ENCODE measurements around the gene ARHGEF3.

- TF ChIP-seq, protein P1, sequence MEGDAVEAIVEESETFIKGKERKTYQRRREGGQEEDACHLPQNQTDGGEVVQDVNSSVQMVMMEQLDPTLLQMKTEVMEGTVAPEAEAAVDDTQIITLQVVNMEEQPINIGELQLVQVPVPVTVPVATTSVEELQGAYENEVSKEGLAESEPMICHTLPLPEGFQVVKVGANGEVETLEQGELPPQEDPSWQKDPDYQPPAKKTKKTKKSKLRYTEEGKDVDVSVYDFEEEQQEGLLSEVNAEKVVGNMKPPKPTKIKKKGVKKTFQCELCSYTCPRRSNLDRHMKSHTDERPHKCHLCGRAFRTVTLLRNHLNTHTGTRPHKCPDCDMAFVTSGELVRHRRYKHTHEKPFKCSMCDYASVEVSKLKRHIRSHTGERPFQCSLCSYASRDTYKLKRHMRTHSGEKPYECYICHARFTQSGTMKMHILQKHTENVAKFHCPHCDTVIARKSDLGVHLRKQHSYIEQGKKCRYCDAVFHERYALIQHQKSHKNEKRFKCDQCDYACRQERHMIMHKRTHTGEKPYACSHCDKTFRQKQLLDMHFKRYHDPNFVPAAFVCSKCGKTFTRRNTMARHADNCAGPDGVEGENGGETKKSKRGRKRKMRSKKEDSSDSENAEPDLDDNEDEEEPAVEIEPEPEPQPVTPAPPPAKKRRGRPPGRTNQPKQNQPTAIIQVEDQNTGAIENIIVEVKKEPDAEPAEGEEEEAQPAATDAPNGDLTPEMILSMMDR (conservative IDR thresholded peaks at IDR 0.05; ENCODE audit: low read depth, low read length): no peak
- TF ChIP-seq EZH2 (IDR thresholded peaks at IDR 0.05; ENCODE audit: borderline replicate concordance, low read depth, low read length, poor library complexity, severe bottlenecking): no peak
Measured at GRCh38 chr3:56683122-56683817, 118.5 kb downstream of the ARHGEF3 start, which contains the start of gene TASOR.

All from A673 (cell line).